Chondrocyte (in vitro differentiated cells): ENCODE measurements around the gene PARP3. TPM values are rescaled to one million over a fixed set of nuclear protein-coding genes. Genes with fewer than 3 reads are reported as not detected.
A peak's percentile ranks its signal among the peaks of the same experiment; 100 is the strongest.

Experiments used
- DNase-seq: peaks from one replicate; pipeline ENCODE4 v3.0.0; 2021; ENCODE audit warnings: mixed read lengths, low spot score
- H3K27ac Mint-ChIP-seq: one replicate; pipeline ENCODE4 v1.8.0; 2021; ENCODE audit warnings: mild to moderate bottlenecking, moderate library complexity, mixed read lengths; ENCODE audit not compliant: unreplicated experiment
- H3K27me3 Mint-ChIP-seq: 2 replicates; pipeline ENCODE4 v1.8.0; 2021; ENCODE audit warnings: low read depth, mixed read lengths
- H3K36me3 Mint-ChIP-seq: 2 replicates; pipeline ENCODE4 v1.8.0; 2021; ENCODE audit warnings: low read depth, mixed read lengths
- H3K4me1 Mint-ChIP-seq: 2 replicates; pipeline ENCODE4 v1.8.0; 2021; ENCODE audit warnings: low read depth, mild to moderate bottlenecking, mixed read lengths
- H3K4me3 Mint-ChIP-seq: one replicate; pipeline ENCODE4 v1.8.0; 2021; ENCODE audit warnings: mild to moderate bottlenecking, moderate library complexity, mixed read lengths; ENCODE audit not compliant: unreplicated experiment
- H3K9me3 Mint-ChIP-seq: 2 replicates; pipeline ENCODE4 v1.8.0; 2021; ENCODE audit warnings: low read depth, mixed read lengths
- CTCF ChIP-seq: fragments of 200-600 bp; sonication (generic); IDR thresholded peaks from 2 replicates; pipeline ENCODE4 v1.5.0; 2021; ENCODE audit warnings: antibody characterized with exemption, mild to moderate bottlenecking, moderate library complexity
- total RNA-seq: library from RNA; stranded (reverse); gene quantifications from 3 replicates; pipeline ENCODE4 v1.2.1, GENCODE V29; 2021

Gene PARP3
- total RNA-seq, 1 donor from 2014 or later = 9.5 TPM

- no peak for TF ChIP-seq CTCF
- no peak for DNase-seq
- Mint-ChIP-seq H3K9me3 (no peaks in the 10 kb centered on the region), H3K4me3 (no peak overlapping the region), H3K4me1 (peaks cover 35% of the 10 kb centered on the region), H3K36me3 (no peaks in the 10 kb centered on the region), H3K27ac (no peak overlapping the region), H3K27me3 (no peaks in the 10 kb centered on the region)
These were observed 28.6 kb downstream of the PARP3 start for GRCh38 chr3:51970606-51971300.

GRCh38 chr3:51971350-51971749, 29.2 kb downstream of the PARP3 start:
- H3K9me3 Mint-ChIP-seq = no peaks in the 10 kb centered on the region
- no peak for TF ChIP-seq CTCF
- H3K4me1 Mint-ChIP-seq = peaks cover 33% of the 10 kb centered on the region
- H3K4me3 Mint-ChIP-seq = no peak overlapping the region
- DNase-seq = no peak
- no peak overlapping the region for H3K27ac Mint-ChIP-seq
- H3K36me3 Mint-ChIP-seq = no peaks in the 10 kb centered on the region
- no peaks in the 10 kb centered on the region for H3K27me3 Mint-ChIP-seq

- Mint-ChIP-seq H3K36me3 (no peaks in the 10 kb centered on the region), H3K9me3 (no peaks in the 10 kb centered on the region), H3K4me1 (peaks cover 22% of the 10 kb centered on the region), H3K27ac (peak overlapping the region; percentile 92), H3K27me3 (no peaks in the 10 kb centered on the region), H3K4me3 (peak overlapping the region; percentile 95)
- DNase-seq = no peak
- peak; percentile 70 for TF ChIP-seq CTCF
These were observed 32.3 kb downstream of the PARP3 start for GRCh38 chr3:51974277-51974962.

- DNase-seq = no peak
- Mint-ChIP-seq H3K4me1 (peaks cover 22% of the 10 kb centered on the region), H3K9me3 (no peaks in the 10 kb centered on the region), H3K36me3 (no peaks in the 10 kb centered on the region), H3K27ac (peak within 1 kb of the TSS; percentile 92), H3K27me3 (no peaks in the 10 kb centered on the region), H3K4me3 (peak within 1 kb of the TSS; percentile 95)
- no peak for TF ChIP-seq CTCF
These were observed 33.0 kb downstream of the PARP3 start, which contains the start of gene ABHD14A for GRCh38 chr3:51974963-51975851. ABHD14A (plus strand) TSS chr3:51975064; CDS start chr3:51975136, 72 bp downstream.
